Heart right ventricle (tissue), 16 donors: ENCODE data around the gene CCDC85B. TPM values are rescaled to one million over a fixed set of nuclear protein-coding genes. Genes with fewer than 3 reads are reported as not detected.

Experiments
- ATAC-seq, 8 donors: fragments of 200-7000 bp; cut with Tn5 transposase; one replicate each; pipeline ENCODE4 v1.9.1; 2020; ENCODE audit warnings: mild to moderate bottlenecking in 8 of 8, moderate library complexity in 8 of 8, moderate number of reproducible peaks in 1 of 8
- DNase-seq, 2 donors: peaks; one replicate each; pipeline ENCODE4 v3.0.0-alpha.2; 2020
- H3K27ac ChIP-seq, 10 donors: fragments of 200-600 bp; sonication (generic) in 2 of 10; one replicate each; pipeline versions ENCODE4 v1.5.0 to v1.8.0; 2020 to 2022; ENCODE audit warnings: mild to moderate bottlenecking in 3 of 10
- H3K27me3 ChIP-seq, 7 donors: fragments of 200-600 bp; one replicate each; pipeline ENCODE4 v1.8.0; 2021 to 2022; ENCODE audit warnings: mild to moderate bottlenecking in 2 of 7
- H3K36me3 ChIP-seq, 9 donors: fragments of 200-600 bp; sonication (generic) in 1 of 9; one replicate each; pipeline versions ENCODE4 v1.5.0 to v1.8.0; 2020 to 2022; ENCODE audit warnings: mild to moderate bottlenecking in 2 of 9
- H3K4me1 ChIP-seq, 9 donors: fragments of 200-600 bp; sonication (generic) in 1 of 9; one replicate each; pipeline versions ENCODE4 v1.5.0 to v1.8.0; 2020 to 2022; ENCODE audit warnings: mild to moderate bottlenecking in 4 of 9
- H3K4me3 ChIP-seq, 10 donors: fragments of 200-600 bp; sonication (generic) in 2 of 10; one replicate each; pipeline versions ENCODE4 v1.5.0 to v1.8.0; 2020 to 2022; ENCODE audit warnings: mild to moderate bottlenecking in 7 of 10, moderate library complexity in 2 of 10
- H3K9me3 ChIP-seq, 11 donors: fragments of 200-600 bp in 10 of 11; sonication (generic) in 2 of 11; one replicate each; pipeline versions ENCODE4 v1.5.0 to v1.8.0; 2013 to 2022; ENCODE audit warnings: mild to moderate bottlenecking in 2 of 11, control low read depth in 1 of 11, moderate library complexity in 1 of 11
- WGBS, 2 donors: extraction: QIAGEN DNeasy Blood & Tissue Kit; methylation state at CpG; one replicate each; pipeline ENCODE4 v1.1.7; 2013; ENCODE audit warnings: inconsistent platforms in 1 of 2; 5-methylcytosine and 5-hydroxymethylcytosine counted together
- intact Hi-C, 10 donors: fragments of 100-400 bp; cut with DNase I; formaldehyde crosslinking; loops; one replicate each; pipeline versions ENCODE4 v1.11.1 to v1.14.2; 2022
- polyA plus RNA-seq, 2 donors: library from polyadenylated mRNA; stranded (reverse); fragments of 200-250 nt; gene quantifications; one replicate each; pipeline ENCODE4 v1.2.3, GENCODE V29; 2013
- total RNA-seq, 10 donors: library from RNA; stranded (reverse); fragmentation: NEBNext Ultra II Directional in 3 of 10; extraction: Animal tissue kit (Norgen Biotek cat#: 25700) in 3 of 10; gene quantifications; one replicate each; pipeline versions ENCODE4 v1.2.1 to v1.2.4, GENCODE V29; 2021 to 2023
- TF ChIP-seq, protein P1 (sequence below), 9 donors: fragments of 200-600 bp; sonication (generic) in 2 of 9; IDR thresholded peaks; one replicate each; pipeline versions ENCODE4 v1.5.0 to v1.8.0; 2021 to 2022; ENCODE audit warnings: antibody characterized with exemption in 9 of 9, mild to moderate bottlenecking in 5 of 9, moderate library complexity in 1 of 9
- donor health status: Arrhythmogenic right ventricular cardiomyopathy.
- donor health status: ischemic (EF 13 %, LVEDD 7.1; RV severe dilation, severe dysfunction).
- donor health status: healthy with polysubstance abuse.
- donor health status: DM: no; HTN: yes; CAD: no.
- donor health status: DM: no; HTN: no; CAD: no.
- donor health status: ischemic (EF 25% LVEDD 6.9; RV normal size, moderate dysfunction).
- donor health status: ischemic (EF 25% LVEDD 5.7; RV mildly dilated, moderate dysfunction).
- donor health status: healthy.
- donor health status: DM: yes; HTN: yes; CAD: no.
- donor health status: Ischemic cardiomyopathy.
- donor health status: ischemic (EF 35%, LVEDD 5.7; RV mildly dilated, moderate dysfunction).
- donor health status: nonischemic (EF 11% LVEDD 7.7; RV severe dilation, severe dysfunction).
- donor health status: DM: yes; HTN: yes; CAD: no.
- donor health status: PGD.
- donor health status: ischemic (EF 29% LVEDD 5.4; RV normal size, mild dysfunction).
- donor health status: nonischemic (EF 23%, LVEDD 6.1; RV moderate dilation, normal function).

CCDC85B gene
- total and polyA plus RNA-seq, 12 donors = 22.1 to 69.4 (median 35.4) TPM

- Histone ChIP-seq H3K4me1 (peaks cover 14 to 37% (median 25%) of the 10 kb centered on the region in 9 donors), H3K27ac (no peak overlapping the region), H3K36me3 (peaks cover 0 to 86% (median 59%) of the 10 kb centered on the region in 9 donors), H3K27me3 (no peaks in the 10 kb centered on the region), H3K9me3 (no peaks in the 10 kb centered on the region), H3K4me3 (no peak overlapping the region)
- DNase-seq (no peak), ATAC-seq (no peak)
- 57 to 60% methylated on average over 29 of the region's 29 CpGs for WGBS, 2 donors
- intact Hi-C loops = no loop called here
- TF ChIP-seq, protein P1, sequence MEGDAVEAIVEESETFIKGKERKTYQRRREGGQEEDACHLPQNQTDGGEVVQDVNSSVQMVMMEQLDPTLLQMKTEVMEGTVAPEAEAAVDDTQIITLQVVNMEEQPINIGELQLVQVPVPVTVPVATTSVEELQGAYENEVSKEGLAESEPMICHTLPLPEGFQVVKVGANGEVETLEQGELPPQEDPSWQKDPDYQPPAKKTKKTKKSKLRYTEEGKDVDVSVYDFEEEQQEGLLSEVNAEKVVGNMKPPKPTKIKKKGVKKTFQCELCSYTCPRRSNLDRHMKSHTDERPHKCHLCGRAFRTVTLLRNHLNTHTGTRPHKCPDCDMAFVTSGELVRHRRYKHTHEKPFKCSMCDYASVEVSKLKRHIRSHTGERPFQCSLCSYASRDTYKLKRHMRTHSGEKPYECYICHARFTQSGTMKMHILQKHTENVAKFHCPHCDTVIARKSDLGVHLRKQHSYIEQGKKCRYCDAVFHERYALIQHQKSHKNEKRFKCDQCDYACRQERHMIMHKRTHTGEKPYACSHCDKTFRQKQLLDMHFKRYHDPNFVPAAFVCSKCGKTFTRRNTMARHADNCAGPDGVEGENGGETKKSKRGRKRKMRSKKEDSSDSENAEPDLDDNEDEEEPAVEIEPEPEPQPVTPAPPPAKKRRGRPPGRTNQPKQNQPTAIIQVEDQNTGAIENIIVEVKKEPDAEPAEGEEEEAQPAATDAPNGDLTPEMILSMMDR (IDR thresholded peaks at IDR 0.05) = no peak
Observed at GRCh38 chr11:65867284-65868071, 23.0 kb upstream of the CCDC85B start.

DNA sequence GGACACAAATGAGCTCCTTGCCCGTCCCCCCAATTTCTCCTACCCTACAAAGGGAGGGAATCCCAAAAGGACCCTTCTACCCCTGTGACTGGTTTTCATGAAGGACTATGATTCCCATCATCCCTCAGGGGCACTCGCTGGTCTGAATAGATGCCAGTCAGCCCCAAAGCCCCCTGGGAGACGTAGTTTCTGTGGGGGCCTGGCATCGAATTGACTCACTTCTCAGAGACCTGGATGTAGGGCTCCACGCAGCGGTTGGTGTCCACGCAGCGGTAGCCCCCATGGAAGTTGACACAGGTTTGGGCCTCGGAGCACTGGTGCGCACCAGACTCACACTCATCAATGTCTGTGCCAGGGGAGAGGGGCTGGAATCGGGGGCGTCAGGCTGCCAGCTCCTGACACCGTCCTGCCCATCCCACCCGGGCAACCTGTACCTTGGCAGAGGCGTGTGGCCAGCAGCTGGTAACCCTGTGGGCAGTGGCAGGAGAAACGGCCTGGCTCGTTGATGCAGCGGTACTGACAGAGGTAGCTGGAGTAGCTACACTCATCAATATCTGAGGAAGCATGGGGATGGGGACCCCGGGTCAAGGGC lies 22.3 kb upstream of the CCDC85B start:
- no peak overlapping the region for H3K4me3 ChIP-seq
- TF ChIP-seq, protein P1 (IDR thresholded peaks at IDR 0.05) = no peak
- H3K36me3 ChIP-seq = peaks cover 0 to 79% (median 55%) of the 10 kb centered on the region in 9 donors
- peaks cover 15 to 38% (median 23%) of the 10 kb centered on the region in 9 donors for H3K4me1 ChIP-seq
- no peaks in the 10 kb centered on the region for H3K9me3 ChIP-seq
- WGBS, 2 donors = 89 to 90% methylated on average over 19 of the region's 19 CpGs
- intact Hi-C loops = no loop called here
- ATAC-seq (no peak), DNase-seq (no peak)
- H3K27me3 ChIP-seq = no peaks in the 10 kb centered on the region
- no peak overlapping the region for H3K27ac ChIP-seq

GRCh38 chr11:65868907-65869306 lies 21.6 kb upstream of the CCDC85B start:
- no peaks in the 10 kb centered on the region for H3K9me3 ChIP-seq
- H3K27me3 ChIP-seq = no peaks in the 10 kb centered on the region
- H3K4me3 ChIP-seq = no peak overlapping the region
- peaks cover 0 to 72% (median 49%) of the 10 kb centered on the region in 9 donors for H3K36me3 ChIP-seq
- 92 to 94% methylated on average over 3 of the region's 3 CpGs for WGBS, 2 donors
- DNase-seq = no peak
- intact Hi-C loops = no loop called here
- no peak overlapping the region for H3K27ac ChIP-seq
- H3K4me1 ChIP-seq = peaks cover 16 to 41% (median 25%) of the 10 kb centered on the region in 9 donors
- no peak for ATAC-seq
- TF ChIP-seq, protein P1 (IDR thresholded peaks at IDR 0.05) = no peak

DNA sequence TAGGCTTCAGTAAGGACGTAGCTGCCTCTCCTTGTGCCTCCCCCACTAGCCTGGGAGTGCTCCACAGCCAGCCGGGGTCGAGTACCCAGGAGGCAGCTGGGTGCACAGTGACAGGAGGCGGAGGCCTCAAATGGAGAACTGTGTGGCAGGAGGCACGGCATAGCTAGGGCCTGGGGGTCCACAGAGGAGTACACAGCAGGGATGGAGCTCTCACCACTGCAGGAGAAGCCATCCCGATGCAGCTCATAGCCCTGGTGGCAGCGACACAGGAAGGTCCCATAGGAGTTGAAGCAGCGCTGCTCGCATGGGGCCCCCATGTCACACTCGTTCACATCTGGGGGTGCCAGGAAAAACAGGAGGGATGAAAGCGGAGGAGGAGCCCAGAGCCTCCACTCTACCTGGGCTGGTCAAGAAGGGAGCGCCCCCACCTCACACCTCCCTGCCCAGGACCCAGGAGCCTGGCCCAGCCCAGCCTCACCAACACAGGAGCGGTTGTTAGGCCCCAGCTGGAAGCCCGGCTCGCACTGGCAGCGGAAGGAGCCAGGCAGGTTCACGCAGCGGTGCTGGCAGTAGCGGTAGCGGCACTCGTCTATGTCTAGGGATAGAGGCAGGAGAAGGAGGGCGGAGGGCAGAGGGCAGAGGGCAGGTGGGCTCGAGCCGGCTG lies 20.7 kb upstream of the CCDC85B start:
- H3K27me3 ChIP-seq = no peaks in the 10 kb centered on the region
- WGBS, 2 donors = 84 to 86% methylated on average over 24 of the region's 24 CpGs
- H3K4me3 ChIP-seq = no peak overlapping the region
- intact Hi-C loops = no loop called here
- no peaks in the 10 kb centered on the region for H3K9me3 ChIP-seq
- H3K27ac ChIP-seq = peak overlapping the region in 5 of 10 donors; percentile 28 to 97 (median 96)
- DNase-seq (no peak), ATAC-seq (no peak)
- TF ChIP-seq, protein P1 (IDR thresholded peaks at IDR 0.05) = no peak
- H3K36me3 ChIP-seq = peaks cover 0 to 63% (median 40%) of the 10 kb centered on the region in 9 donors
- H3K4me1 ChIP-seq = peaks cover 16 to 44% (median 29%) of the 10 kb centered on the region in 9 donors
